HG03460 (cell line): ENCODE results near the gene INSRR.

Source experiments
- ATAC-seq: cut with Tn5 transposase; IDR thresholded peaks from one replicate; pipeline ENCODE4 v1.9.1; 2021; ENCODE audit not compliant: unreplicated experiment

Gene INSRR

DNA sequence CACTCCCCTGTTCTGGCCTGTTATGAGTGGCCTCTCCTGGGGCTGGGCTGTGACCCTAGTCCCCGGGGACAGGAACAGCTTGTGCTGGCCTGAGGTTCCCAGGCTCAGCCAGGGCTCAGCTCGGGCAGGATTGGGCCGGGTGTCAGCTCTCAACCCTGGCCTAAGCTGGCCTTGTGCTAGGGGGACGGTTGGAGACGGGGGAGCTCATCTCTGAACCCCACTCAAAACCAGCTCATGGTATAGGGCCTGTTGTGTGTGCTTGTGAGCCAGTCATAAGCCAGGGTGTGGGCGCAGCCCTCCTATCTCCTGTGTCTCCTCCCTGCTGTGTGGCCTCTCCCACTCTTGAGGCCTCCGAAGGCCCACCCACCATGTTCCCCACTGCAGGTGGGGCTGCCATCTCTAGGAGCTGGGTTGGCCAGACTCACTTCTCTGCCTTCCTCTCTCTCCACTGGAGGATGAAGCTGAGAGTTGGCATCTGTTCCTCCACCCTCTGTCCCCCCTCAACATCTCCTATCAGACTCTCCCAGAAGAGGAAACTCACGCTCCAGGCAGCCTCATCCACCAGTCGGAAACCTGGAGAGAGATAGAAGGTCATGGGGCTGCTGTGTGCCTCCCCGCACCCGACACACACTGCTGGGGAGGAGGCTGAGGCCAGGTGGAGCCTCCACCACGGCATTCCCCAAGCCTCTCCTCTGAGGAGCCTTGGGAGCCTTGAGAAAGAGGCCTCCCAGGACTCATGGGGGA is 36.0 kb upstream of the INSRR start:
- no peak for ATAC-seq

DNA sequence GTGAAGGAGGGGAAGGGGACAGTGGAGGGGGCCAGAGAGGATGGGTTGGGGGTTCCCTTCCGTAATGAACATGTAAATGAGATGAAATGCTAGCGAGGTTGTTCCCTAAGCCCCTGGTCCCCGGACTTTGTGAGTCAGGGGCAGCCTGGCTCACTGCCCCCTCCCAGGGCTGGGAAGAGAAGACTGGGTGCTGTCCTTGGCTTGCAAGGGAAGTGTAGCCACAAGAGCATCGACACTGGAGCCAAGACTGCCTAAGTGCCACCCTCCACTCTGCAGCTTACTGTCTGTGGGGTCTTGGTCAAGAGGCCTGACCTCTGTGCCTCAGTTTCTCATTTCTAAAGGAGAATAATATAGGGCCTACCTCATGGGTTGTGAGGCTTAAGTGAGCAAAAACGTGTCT is 35.1 kb upstream of the INSRR start:
- no peak for ATAC-seq

DNA sequence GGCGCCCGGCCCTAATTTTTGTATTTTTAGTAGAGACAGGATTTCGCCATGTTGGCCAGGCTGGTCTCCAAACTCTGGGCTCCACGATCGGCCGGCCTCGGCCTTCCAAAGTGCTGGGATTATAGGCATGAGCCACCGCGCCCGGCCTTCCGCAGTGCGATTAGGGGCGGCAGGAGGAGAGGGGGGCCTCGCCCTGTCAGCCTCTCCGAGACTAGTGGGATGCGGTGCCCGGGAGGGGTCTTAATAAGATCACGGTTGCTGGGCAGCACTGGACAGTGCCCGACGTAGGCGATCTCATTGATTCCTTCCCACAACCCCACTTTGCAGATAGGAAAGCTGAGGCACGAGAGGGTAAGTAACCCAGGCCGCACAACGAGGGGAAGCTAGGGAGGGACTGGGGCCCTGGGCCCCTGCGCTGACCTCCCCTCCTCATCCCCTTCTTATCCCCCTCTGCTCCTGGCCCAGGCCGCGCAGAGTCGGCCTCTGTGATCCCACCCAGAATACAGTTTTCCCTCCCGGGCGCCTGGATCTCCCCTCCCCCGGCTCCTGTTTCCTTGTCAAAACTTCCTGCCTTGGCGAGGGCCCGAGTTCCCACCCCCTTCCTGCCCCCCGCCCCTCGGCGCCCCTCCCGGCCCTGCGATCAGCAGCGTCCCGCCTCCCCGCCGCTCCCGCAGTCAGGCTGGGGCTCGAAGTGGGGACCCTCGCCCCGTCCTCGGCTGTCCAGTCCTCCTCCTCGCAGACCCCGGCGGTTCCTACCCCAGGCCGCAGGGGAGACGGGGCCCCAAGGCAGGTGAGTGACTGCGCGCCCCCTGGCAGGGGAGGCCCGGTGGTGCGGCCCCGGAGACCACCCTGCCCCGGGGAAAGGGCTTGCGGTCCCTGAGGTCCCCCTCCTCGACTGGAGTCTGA is 34.4 kb upstream of the INSRR start, which contains the start of gene PEAR1:
TSS of gene PEAR1 (plus strand) at position 671 of the 906 bp plus-strand sequence. CDS start 10,209 bp downstream, outside the sequence.
- ATAC-seq: no peak

DNA sequence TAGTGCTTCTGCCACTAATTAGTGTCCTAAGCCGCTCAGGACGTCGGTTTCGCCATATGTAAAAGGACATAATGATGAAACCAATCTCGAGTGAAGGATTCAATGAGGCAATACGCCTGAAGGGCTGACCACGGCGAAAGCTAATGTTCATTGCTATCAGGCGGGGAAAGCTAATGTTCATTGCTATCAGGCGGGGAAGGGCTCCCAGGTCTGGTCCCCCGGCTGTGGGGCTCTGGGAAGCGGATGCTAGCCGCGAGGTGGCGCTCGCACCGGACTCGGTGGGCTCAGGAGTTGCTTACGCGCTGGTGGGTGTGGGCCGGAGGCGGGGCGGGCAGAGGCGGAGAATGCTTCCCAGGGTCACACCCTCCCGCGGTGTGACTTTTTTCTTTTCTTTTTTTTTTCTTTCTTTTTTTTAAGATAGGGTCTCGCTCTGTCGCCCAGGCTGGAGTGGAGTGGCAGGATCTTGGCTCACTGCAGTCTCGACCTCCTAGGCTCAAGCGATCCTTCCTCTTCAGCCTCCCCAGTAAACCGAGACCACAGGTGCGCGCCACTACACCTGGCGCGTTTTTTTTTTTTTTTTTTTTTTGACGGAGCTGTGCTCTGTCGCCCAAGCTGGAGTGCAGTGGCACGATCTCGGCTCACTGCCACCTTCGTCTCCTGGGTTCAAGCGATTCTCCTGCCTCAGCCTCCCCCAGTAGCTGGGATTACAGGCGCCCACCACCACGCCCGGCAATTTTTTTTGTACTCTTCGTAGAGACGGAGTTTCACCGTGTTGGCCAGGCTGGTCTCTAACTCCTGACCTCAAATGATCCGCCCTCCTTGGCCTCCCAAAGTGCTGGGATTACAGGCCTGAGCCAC is 33.5 kb upstream of the INSRR start:
- ATAC-seq: no peak

DNA sequence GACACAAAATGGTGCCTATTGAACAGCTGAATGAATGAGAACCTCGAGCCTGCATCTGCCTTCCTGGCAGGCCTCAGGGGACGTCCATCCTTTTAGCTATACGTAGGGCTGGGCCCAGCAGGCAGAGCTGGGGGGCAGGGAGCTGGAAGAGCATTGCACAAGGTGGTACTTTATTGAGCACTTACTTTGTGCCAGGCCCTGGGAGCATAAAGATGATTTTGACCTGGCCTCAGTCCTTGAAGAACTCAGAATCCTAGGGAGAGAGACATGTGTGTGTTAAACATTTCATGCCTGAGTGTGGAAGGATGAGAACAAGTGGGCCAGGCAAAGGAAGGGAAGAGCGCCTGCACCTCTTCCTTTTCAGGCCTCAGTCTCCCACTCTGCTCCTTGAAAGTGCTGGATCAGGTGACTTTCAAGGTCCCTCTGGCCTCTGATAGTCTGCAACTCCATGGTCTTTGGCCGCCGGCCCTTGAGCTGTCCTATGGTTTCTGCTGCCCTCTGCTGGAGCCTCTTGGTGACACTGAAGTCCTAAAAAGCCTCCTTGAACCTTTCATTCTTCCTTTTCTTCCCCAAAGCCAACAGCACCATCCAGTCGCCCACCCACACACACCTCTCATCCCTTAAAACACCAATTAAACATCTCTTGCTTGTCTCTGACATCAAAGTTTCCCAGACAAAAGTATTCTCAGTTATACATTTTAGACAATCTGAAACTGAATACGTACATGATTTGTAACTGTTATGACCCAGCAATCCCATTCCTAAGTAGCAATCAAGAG is 31.1 kb upstream of the INSRR start:
- no peak for ATAC-seq

DNA sequence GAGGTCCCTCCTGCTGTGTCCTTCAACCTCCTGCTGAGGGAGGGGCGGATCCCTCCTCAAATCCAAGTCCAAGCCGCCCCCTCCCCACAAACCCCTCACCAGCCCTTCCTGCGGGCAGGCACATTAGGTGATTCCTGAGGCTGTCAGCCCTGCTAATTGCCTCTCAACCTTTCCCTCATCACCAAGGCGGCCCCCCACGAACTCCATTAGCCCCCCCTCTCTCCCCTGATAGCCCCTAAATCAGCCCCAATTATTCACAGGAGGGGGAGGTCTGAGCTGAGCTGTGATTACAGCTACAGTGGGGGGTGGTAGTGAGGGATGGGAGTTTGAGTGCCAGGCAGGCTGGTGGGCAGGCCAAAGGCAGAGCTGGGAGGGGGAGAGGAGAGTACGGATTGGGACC is 28.8 kb upstream of the INSRR start:
- ATAC-seq: no peak

DNA sequence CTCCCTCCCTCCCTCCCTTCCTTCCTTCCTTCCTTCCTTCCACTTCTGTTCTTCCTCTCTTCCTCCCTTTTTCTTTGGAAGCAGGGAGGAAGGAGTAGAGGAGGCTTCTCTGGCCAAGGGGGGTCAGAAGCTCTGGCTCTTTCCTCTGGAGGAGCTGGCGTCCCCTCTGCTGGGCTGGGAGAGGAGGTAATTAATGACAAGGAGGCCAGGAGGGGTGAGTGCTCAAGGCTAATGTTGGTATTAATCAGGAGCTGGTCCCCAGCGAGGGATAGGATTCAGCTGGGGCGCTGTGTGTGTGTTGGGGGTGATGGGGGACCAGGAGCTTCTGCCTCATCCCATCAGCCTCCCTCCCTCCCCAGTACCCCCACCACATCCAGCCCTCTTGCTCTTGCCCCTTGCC is 28.4 kb upstream of the INSRR start:
- ATAC-seq: no peak

DNA sequence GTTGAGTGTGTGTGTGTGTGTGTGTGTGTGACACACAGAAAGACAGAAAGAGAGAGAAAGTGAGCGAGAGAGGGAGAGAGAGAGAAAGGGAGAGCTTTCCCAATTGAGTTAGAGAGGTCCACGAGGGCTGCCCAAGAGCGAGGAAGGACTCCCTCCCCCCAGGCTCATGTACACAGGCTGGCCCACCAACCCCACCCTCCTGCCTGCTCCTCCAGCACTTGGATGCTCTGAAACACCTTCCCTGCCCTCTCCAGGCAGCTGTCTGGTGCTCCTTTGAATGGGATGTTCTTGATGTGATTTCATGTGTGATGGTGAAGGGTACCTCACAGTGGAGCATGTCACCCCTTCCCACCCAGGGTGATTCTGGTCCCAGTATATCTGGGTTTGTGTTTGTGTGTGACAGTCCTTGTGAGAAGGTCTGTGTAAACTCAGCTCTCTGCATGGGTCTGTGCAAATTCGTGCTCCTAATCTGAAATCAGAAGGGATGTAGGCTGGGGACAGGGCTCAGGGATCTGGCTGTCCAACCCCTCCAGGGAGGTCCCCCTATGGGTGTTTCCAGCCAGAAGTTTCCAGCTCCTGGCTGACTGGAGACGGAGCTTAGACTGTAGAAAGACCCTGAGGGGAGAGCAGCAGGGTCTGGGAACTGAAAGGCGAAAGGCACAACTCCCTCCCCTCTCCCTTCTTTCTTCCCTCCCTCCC is 27.8 kb upstream of the INSRR start:
- ATAC-seq: no peak

DNA sequence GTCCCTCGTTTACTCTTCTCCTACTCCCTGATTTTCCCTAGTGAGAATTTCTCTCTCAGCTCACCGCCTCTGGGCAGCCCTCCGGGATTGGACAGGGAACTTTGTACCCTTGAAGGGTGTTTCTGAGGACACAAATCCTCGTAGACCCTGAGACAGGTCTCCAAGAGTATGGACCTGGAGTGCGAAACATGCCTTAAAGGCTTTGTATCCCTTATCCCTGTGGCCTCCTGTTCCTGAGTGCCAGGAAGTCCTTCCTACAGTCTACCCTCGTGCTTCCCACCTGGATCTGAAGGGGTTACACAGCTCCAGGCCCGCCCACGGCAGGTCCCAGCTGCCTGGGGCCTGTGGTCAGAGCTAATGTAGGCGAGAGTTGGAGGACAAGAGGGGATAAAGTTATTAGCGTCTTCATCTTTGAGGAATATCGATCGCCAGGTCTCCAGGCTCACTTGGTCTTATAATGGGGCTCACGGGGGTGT is 27.0 kb upstream of the INSRR start:
- no peak for ATAC-seq

DNA sequence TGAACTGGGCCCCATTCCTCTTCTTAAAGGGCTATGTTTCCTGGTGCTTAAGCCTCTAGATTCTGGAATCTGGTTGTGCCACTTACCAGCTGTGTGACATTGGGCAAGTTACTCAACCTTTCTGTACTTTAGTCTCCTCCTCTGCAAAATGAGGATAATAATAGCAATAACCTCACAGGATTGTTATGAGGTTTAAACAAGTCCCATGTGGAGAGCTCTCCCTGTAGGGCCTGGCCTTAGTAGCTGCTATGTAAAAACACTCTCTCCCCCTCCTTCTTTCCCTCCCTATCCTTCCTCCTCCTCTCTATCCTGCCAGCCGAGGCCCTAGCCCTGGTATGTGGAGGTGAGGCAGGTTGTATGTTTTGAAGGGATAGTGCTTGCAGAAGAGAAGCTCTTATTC is 26.4 kb upstream of the INSRR start:
- no peak for ATAC-seq

DNA sequence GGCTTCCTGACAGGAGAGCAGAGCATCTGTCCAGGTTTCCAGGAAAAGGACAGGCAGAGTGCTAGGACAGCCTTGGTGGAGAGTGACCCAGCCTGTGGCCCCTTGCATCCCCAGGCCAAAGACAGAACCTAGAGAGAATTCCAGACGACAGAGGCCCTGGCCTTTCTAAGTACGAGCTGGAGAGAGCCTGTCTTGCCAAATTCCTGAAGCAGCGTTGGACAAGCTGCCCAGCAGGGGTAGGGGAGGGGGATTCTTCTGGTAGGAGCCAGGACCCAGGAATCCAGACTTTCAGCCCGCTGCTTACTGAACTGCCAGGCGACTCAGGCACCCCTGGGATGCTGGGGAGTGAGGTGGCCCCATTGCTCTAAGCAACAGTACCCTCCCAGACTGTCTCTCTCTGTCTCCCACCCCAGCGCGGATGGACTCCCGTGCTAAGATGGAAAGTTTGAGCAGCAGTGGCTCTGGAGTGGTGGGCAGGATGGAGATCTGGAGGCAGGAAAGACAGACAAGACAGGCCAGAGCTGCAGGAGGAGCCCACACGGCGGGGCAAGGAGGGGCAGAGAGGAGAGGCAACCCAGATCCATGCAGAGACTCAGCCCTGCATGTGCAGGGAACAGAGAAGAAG is 25.8 kb upstream of the INSRR start:
- ATAC-seq: no peak

DNA sequence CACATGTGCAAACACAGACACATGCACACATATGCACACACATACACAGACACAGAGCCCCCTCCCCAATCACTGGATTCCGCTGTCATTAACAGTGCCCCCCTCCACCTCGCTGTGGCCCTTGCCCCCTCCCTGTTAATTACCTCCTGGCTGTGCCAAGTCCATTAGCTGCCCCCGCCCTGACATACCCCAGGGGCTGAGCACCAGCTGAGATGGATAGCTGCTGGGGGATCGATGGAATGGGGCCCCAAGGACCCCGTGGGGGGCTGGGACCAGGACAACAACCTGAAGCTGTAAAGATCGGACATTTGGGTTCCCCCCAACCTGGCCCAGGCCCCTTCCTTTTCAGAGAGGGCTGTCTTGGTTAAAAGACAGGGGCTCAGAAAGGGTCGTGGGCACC is 25.0 kb upstream of the INSRR start:
- no peak for ATAC-seq

DNA sequence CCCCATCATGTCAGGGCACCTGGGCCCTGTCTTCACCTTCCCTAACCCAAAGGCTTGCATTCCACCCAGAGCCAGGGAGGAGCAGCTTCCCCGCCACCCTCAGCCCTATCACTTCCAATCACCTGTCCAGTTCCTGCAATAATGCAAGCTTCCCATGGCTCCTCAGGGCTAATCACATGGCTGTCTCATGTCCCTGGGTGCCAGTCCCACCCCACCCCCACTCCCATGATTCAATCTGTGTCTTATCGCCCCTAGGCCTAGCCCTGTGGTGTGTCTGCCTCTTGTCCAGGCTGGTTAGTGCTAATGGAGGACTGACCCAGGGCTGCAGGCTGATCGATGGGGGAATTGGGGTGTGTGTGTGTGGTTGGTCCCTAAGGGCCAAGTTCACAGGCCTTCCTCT is 23.6 kb upstream of the INSRR start:
- no peak for ATAC-seq

DNA sequence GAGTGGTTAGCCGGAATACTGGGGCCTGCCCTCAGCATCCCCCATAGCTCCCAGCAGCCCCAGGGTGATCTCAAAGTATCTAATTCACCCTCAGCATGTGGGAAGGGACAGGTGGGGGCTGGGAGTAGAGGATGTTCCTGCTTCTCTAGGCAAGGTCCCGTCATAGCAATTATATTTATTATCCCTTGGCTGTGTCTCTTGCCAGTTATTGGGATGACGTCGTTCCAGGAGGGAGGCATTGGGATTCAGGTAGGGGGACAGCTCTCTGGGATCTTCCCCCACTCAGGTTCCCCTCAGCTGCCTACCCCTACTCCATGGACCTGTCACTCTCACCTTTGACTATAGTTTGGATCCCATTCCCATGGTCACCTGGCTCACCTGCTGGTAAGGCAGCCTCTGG is 22.7 kb upstream of the INSRR start:
- no peak for ATAC-seq

DNA sequence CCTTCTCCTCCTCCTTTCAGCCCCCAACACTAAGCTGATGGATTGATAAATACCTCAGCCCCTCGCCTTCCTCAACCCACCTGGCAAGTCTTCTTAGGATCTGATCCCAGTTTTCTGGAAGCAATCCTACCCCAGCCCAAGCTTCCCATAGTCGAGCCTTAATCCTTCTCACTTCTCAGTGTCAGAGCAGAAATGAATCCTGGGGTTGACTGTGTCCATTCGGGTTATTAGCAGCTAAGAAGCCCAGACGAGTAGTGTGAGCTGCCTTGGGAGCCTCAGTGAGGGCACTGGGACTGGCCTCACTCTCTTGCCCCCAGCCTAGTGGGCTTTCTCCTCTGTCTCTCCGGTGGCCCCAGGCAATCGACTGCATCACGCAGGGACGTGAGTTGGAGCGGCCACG is 22.2 kb upstream of the INSRR start:
- ATAC-seq: no peak

DNA sequence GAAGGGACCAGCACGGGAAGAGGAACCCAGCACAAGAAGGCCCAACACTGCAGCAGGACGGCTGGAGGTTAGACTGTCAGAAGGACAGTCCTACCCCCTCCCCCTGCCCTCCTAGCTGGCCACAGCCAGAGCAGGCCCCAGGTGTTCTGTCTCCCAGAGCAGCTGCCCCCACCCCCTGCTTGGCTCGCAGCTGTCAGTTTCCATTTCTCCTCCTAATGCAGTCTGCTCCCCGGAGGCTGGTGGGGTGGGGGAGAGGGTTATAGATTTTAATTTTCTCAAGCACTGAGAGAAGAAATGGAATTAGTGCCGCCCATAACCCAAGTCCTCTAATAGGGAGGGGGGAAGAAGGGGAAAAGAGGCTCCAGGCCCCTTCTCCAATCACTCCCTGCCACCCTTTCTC is 21.6 kb upstream of the INSRR start:
- ATAC-seq: no peak

DNA sequence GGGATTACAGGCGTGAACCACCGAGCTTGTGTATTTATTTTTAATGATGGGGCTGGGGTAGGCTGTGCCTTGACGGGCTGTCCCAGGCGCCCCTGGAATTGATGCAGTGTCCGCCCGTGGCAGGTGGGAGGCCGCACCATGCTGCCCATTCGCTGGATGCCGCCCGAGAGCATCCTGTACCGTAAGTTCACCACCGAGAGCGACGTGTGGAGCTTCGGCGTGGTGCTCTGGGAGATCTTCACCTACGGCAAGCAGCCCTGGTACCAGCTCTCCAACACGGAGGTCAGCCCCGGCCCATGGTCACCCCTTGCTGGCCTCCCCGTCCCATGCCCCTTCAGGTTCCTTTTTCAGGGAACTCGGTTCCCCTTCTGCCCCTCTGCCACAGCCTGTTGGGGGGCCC is 21.0 kb upstream of the INSRR start:
- ATAC-seq: no peak

DNA sequence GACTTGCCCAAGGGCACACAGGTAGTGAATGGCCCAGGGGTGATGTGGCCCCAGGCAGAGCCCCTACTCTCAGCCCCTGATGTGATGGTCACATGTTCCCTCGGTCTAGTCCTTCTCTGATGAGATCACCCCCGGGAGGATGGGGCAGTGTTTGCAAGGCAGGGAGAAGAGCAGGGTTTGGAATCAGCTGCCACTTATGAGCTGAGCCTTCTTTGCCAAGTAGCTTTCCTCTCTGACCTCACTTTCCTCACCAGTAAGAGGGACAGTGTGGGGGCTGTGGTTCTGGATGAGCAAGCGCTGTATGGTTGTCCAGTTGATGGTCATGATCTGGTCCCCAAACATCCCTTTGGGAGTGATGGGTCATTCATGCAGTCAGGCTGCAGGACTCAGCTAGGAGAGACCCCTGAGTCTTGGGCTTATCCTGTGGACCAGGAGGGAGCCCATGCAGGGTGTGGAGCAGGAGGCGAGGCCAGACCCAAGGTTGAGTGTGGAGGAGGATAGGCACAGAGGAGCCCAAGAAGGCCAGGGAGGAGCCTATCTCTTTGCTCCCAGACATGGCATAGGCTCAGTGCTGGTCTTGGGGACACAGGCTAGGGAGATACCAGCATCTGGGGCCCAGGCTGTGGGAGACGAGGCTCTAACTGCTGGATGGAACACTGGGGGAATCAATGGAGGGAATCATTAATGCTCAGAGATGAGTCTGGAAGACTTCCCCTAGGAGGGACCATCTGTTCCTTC is 18.7 kb upstream of the INSRR start:
- no peak for ATAC-seq

DNA sequence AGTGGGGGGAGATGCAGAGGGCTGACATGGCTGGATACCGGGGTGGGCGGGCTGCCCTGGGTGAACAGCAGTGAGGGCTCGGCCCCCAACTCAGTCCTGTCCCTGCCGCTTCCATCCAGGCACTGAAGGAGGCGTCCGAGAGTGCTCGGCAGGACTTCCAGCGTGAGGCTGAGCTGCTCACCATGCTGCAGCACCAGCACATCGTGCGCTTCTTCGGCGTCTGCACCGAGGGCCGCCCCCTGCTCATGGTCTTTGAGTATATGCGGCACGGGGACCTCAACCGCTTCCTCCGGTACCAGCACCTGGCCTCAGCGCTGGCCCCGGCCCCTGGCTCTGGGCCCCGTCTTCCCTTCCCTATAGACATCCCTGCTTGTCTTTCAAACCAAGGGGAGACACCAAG is 17.4 kb upstream of the INSRR start:
- ATAC-seq: no peak
